IMR-90 (cell line): ENCODE measurements around the gene CDKN1C. TPM values are rescaled to one million over a fixed set of nuclear protein-coding genes. Genes with fewer than 3 reads are reported as not detected.

Experiments
- ATAC-seq: fragments of 200-7000 bp; cut with Tn5 transposase; 2 replicates; pipeline ENCODE4 v1.9.1; 2020; ENCODE audit warnings: low read depth, mild to moderate bottlenecking, moderate library complexity
- BruUV-seq: library from RNA; stranded (reverse); fragments of 400-500 nt; replicated peaks from 2 replicates; lab custom pipeline; 2021; lab: Mats Ljungman, UMichigan
- CTCF ChIA-PET: fragments of 300-600 bp; formaldehyde crosslinking; extraction: SDS; loops from one replicate; lab custom pipeline; 2021; ENCODE audit warnings: antibody characterized with exemption; lab: Yijun Ruan, JAX
- POLR2A ChIA-PET: fragments of 300-600 bp; sonication (Branson Sonifier 250); formaldehyde crosslinking; loops from one replicate; lab custom pipeline; 2022; ENCODE audit warnings: antibody characterized with exemption; ENCODE audit not compliant: unreplicated experiment; lab: Charles Lee
- DNase-seq: peaks from one replicate; pipeline ENCODE4 v3.0.0; 2013
- H2AFZ ChIP-seq: replicated peaks from 2 replicates; pipeline ENCODE3; 2013; ENCODE audit warnings: low read length, mild to moderate bottlenecking; ENCODE audit not compliant: poor library complexity
- H2AK5ac ChIP-seq: 2 replicates; pipeline ENCODE4 v1.6.1; 2013; ENCODE audit warnings: low read depth, low read length, inconsistent platforms
- H2AK9ac ChIP-seq: replicated peaks from 2 replicates; pipeline ENCODE3; 2013; ENCODE audit warnings: mild to moderate bottlenecking, low read depth, low read length, moderate library complexity; ENCODE audit not compliant: poor library complexity
- H2BK120ac ChIP-seq: 2 replicates; pipeline ENCODE4 v1.6.1; 2013; ENCODE audit warnings: low read depth, low read length, inconsistent platforms
- H2BK15ac ChIP-seq: 3 replicates; pipeline ENCODE4 v1.6.1; 2013; ENCODE audit warnings: low read depth, low read length, inconsistent platforms
- H2BK20ac ChIP-seq: 2 replicates; pipeline ENCODE4 v1.6.1; 2013; ENCODE audit warnings: low read depth, mild to moderate bottlenecking, inconsistent platforms, low read length, moderate library complexity
- H2BK5ac ChIP-seq: 2 replicates; pipeline ENCODE4 v1.6.1; 2013; ENCODE audit warnings: mild to moderate bottlenecking, low read depth, low read length, inconsistent platforms; ENCODE audit not compliant: poor library complexity, severe bottlenecking
- H3K14ac ChIP-seq: replicated peaks from 2 replicates; pipeline ENCODE4 v1.6.1; 2013; ENCODE audit warnings: low read depth, low read length, inconsistent platforms
- H3K18ac ChIP-seq: 2 replicates; pipeline ENCODE4 v1.6.1; 2013; ENCODE audit warnings: low read depth, low read length, control low read depth
- H3K23ac ChIP-seq: 2 replicates; pipeline ENCODE4 v1.6.1; 2013; ENCODE audit warnings: low read depth, low read length, inconsistent platforms
- H3K27ac ChIP-seq: 2 replicates; pipeline ENCODE4 v1.5.1; 2013; ENCODE audit warnings: mild to moderate bottlenecking, control low read depth, low read length; ENCODE audit not compliant: insufficient read depth
- H3K27me3 ChIP-seq: 2 replicates; pipeline ENCODE4 v1.6.1; 2013; ENCODE audit warnings: low read length; ENCODE audit not compliant: control insufficient read depth, insufficient read depth
- H3K36me3 ChIP-seq: 2 replicates; pipeline ENCODE4 v1.6.1; 2013; ENCODE audit warnings: low read length, mixed read lengths; ENCODE audit not compliant: control insufficient read depth, insufficient read depth
- H3K4ac ChIP-seq: 2 replicates; pipeline ENCODE4 v1.6.1; 2013; ENCODE audit warnings: low read depth, low read length, inconsistent platforms
- H3K4me1 ChIP-seq: 2 replicates; pipeline ENCODE4 v1.6.1; 2013; ENCODE audit warnings: low read length, mixed read lengths; ENCODE audit not compliant: control insufficient read depth, insufficient read depth
- H3K4me2 ChIP-seq: 2 replicates; pipeline ENCODE4 v1.6.1; 2013; ENCODE audit warnings: low read depth, mild to moderate bottlenecking, control low read depth, low read length, moderate library complexity
- H3K4me3 ChIP-seq: 2 replicates; pipeline ENCODE4 v1.5.1; 2013; ENCODE audit warnings: low read depth, mild to moderate bottlenecking, control low read depth, low read length, moderate library complexity; ENCODE audit not compliant: insufficient read depth
- H3K56ac ChIP-seq: 2 replicates; pipeline ENCODE4 v1.6.1; 2013; ENCODE audit warnings: low read length, inconsistent platforms; ENCODE audit not compliant: insufficient read depth; ENCODE audit errors: extremely low read depth
- H3K79me1 ChIP-seq, 2 experiments: 2 replicates each; pipeline ENCODE4 v1.6.1; 2013; ENCODE audit warnings: low read length in 2 of 2, inconsistent platforms in 1 of 2, low read depth in 1 of 2
- H3K9ac ChIP-seq: 2 replicates; pipeline ENCODE4 v1.6.1; 2013; ENCODE audit warnings: low read depth, low read length, control low read depth
- H3K9me1 ChIP-seq: 2 replicates; pipeline ENCODE4 v1.6.1; 2013; ENCODE audit warnings: low read length, inconsistent platforms; ENCODE audit not compliant: insufficient read depth
- H3K9me3 ChIP-seq: 2 replicates; pipeline ENCODE4 v1.6.1; 2013; ENCODE audit warnings: low read length; ENCODE audit not compliant: control insufficient read depth, insufficient read depth
- H4K20me1 ChIP-seq: 2 replicates; pipeline ENCODE4 v1.6.1; 2013; ENCODE audit warnings: low read length, inconsistent platforms; ENCODE audit not compliant: insufficient read depth
- H4K5ac ChIP-seq: 2 replicates; pipeline ENCODE4 v1.6.1; 2013; ENCODE audit warnings: mild to moderate bottlenecking, low read depth, low read length, control low read depth
- H4K8ac ChIP-seq, 2 experiments: 2 replicates each; pipeline ENCODE4 v1.6.1; 2013; ENCODE audit warnings: low read depth in 2 of 2, low read length in 2 of 2, control low read depth in 1 of 2, inconsistent platforms in 1 of 2
- H4K91ac ChIP-seq: 2 replicates; pipeline ENCODE4 v1.6.1; 2013; ENCODE audit warnings: low read depth, low read length, inconsistent platforms; ENCODE audit not compliant: insufficient read depth
- BHLHE40 ChIP-seq: fragments of 150-350 bp; IDR thresholded peaks from 2 replicates; pipeline ENCODE4 v1.6.1; 2016; ENCODE audit warnings: mild to moderate bottlenecking, low read depth, low read length
- CHD1 ChIP-seq: IDR thresholded peaks from 2 replicates; pipeline ENCODE4 v1.6.1; 2012; ENCODE audit warnings: low read depth, low read length, improper control_type of control experiment
- ELK1 ChIP-seq: fragments of 150-350 bp; IDR thresholded peaks from 2 replicates; pipeline ENCODE4 v1.6.1; 2016; ENCODE audit warnings: low read depth, mild to moderate bottlenecking, low read length, moderate library complexity, borderline replicate concordance
- FOS ChIP-seq: fragments of 150-350 bp; IDR thresholded peaks from 2 replicates; pipeline ENCODE4 v1.6.1; 2016; ENCODE audit warnings: low read depth, low read length
- MAFK ChIP-seq: IDR thresholded peaks from 2 replicates; pipeline ENCODE4 v1.6.1; 2012; ENCODE audit warnings: low read depth, low read length, improper control_type of control experiment
- MAZ ChIP-seq: IDR thresholded peaks from 2 replicates; pipeline ENCODE4 v1.6.1; 2012; ENCODE audit warnings: low read depth, mild to moderate bottlenecking, low read length, improper control_type of control experiment, moderate library complexity, borderline replicate concordance
- MXI1 ChIP-seq: IDR thresholded peaks from 2 replicates; pipeline ENCODE4 v1.6.1; 2012; ENCODE audit warnings: low read depth, mild to moderate bottlenecking, low read length, moderate library complexity, borderline replicate concordance
- POLR2A ChIP-seq: IDR thresholded peaks from 2 replicates; pipeline ENCODE4 v1.6.1; 2012; ENCODE audit warnings: mild to moderate bottlenecking, low read depth, low read length
- RAD21 ChIP-seq: IDR thresholded peaks from 2 replicates; pipeline ENCODE4 v1.6.1; 2012; ENCODE audit warnings: low read length, improper control_type of control experiment
- RCOR1 ChIP-seq: IDR thresholded peaks from 2 replicates; pipeline ENCODE4 v1.6.1; 2012; ENCODE audit warnings: mild to moderate bottlenecking, low read length, improper control_type of control experiment; ENCODE audit not compliant: insufficient replicate concordance
- RFX5 ChIP-seq: IDR thresholded peaks from 2 replicates; pipeline ENCODE4 v1.8.0; 2012; ENCODE audit warnings: low read depth, mild to moderate bottlenecking, low read length, moderate library complexity
- SMC3 ChIP-seq: fragments of 150-350 bp; IDR thresholded peaks from 2 replicates; pipeline ENCODE4 v1.6.1; 2016; ENCODE audit warnings: low read depth, mild to moderate bottlenecking, antibody characterized with exemption, low read length, moderate library complexity
- WGBS, 2 experiments: methylation state at CpG; one replicate each; pipeline versions ENCODE4 v1.1.5 to v1.1.7; 2013; ENCODE audit warnings: missing lambda C conversion rate in 2 of 2; ENCODE audit not compliant: insufficient read length in 1 of 2; ENCODE audit errors: extremely low coverage in 2 of 2; 5-methylcytosine and 5-hydroxymethylcytosine counted together
- dilution Hi-C: fragments of 300-500 bp; cut with HindIII; formaldehyde crosslinking; loops from one replicate; pipeline ENCODE4 v1.14.3; 2018; ENCODE audit warnings: low sequenced_read_pairs; ENCODE audit not compliant: unreplicated experiment
- in situ Hi-C: fragments of 300-500 bp; cut with MboI; formaldehyde crosslinking; loops from 3 replicates; pipeline ENCODE4 v1.14.3; 2019; ENCODE audit warnings: low sequenced_read_pairs, inconsistent platforms, mixed read lengths
- intact Hi-C: fragments of 100-400 bp; cut with micrococcal nuclease; formaldehyde crosslinking; loops from 2 replicates; pipeline ENCODE4 v1.10.0; 2022
- polyA plus RNA-seq, 3 experiments: library from polyadenylated mRNA; depleted of rRNA; stranded (reverse); fragments of >200 nt; gene quantifications; 2 replicates each; pipeline ENCODE4 v1.2.3, GENCODE V29; 2012; ENCODE audit warnings: low replicate concordance in 1 of 3
- total RNA-seq: library from RNA; depleted of rRNA; stranded (reverse); fragments of >200 nt; gene quantifications from 2 replicates; pipeline ENCODE4 v1.2.3, GENCODE V29; 2012
- TF ChIP-seq, protein P1 (sequence below): conservative IDR thresholded peaks from 2 replicates; pipeline ENCODE4 v1.5.1; 2012; ENCODE audit warnings: mild to moderate bottlenecking, low read depth, low read length, improper control_type of control experiment

Gene CDKN1C
- total and polyA plus RNA-seq, 2 of the 4 experiments (the other 2 are of a cell fraction): 1.6 to 3.0 TPM

- BruUV-seq: no TSS peak
- no peaks in the 10 kb centered on the region for H4K20me1 ChIP-seq
- no peak overlapping the region for H2AK5ac ChIP-seq
- no peak overlapping the region for H3K4me2 ChIP-seq
- H3K9me3 ChIP-seq: no peaks in the 10 kb centered on the region
- H2BK20ac ChIP-seq: no peak overlapping the region
- no peak overlapping the region for H3K18ac ChIP-seq
- no peak overlapping the region for H2BK15ac ChIP-seq
- H3K36me3 ChIP-seq: no peaks in the 10 kb centered on the region
- H3K23ac ChIP-seq: no peak overlapping the region
- no peak overlapping the region for H2BK120ac ChIP-seq
- peaks cover 0 to 7% of the 10 kb centered on the region in 2 experiments; a peak in 1 of 4 replicates for H3K79me1 ChIP-seq
- peaks cover 14% of the 10 kb centered on the region for H3K9me1 ChIP-seq
- ChIA-PET CTCF (no interaction called here), POLR2A (no interaction called here)
- H4K8ac ChIP-seq: no peak overlapping the region
- no peaks in the 10 kb centered on the region for H3K27me3 ChIP-seq
- H3K14ac ChIP-seq: no peak overlapping the region
- in situ Hi-C loops (loop anchor here (10.0 to 25.0 kb wide), 2 partner anchors 469 to 707 kb away; no protein-coding TSS in a partner anchor), dilution Hi-C loops (no loop called here), intact Hi-C loops (loop anchor here (5.0 to 10.0 kb wide), 2 partner anchors 98 to 699 kb away; partner anchors contain the start of gene NAP1L4)
- no peak overlapping the region for H3K9ac ChIP-seq
- ATAC-seq (no peak), DNase-seq (no peak)
- H3K27ac ChIP-seq: no peak overlapping the region
- no peak overlapping the region for H2BK5ac ChIP-seq
- no peak overlapping the region for H3K56ac ChIP-seq
- peaks cover 34% of the 10 kb centered on the region for H3K4me1 ChIP-seq
- TF ChIP-seq MAZ (no peak), CHD1 (no peak), BHLHE40 (no peak), SMC3 (no peak), ELK1 (no peak), MAFK (no peak), MXI1 (no peak), RCOR1 (no peak), RAD21 (no peak), RFX5 (no peak), FOS (no peak), POLR2A (no peak)
- TF ChIP-seq, protein P1, sequence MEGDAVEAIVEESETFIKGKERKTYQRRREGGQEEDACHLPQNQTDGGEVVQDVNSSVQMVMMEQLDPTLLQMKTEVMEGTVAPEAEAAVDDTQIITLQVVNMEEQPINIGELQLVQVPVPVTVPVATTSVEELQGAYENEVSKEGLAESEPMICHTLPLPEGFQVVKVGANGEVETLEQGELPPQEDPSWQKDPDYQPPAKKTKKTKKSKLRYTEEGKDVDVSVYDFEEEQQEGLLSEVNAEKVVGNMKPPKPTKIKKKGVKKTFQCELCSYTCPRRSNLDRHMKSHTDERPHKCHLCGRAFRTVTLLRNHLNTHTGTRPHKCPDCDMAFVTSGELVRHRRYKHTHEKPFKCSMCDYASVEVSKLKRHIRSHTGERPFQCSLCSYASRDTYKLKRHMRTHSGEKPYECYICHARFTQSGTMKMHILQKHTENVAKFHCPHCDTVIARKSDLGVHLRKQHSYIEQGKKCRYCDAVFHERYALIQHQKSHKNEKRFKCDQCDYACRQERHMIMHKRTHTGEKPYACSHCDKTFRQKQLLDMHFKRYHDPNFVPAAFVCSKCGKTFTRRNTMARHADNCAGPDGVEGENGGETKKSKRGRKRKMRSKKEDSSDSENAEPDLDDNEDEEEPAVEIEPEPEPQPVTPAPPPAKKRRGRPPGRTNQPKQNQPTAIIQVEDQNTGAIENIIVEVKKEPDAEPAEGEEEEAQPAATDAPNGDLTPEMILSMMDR: no peak
- H3K4me3 ChIP-seq: no peak overlapping the region
- H2AFZ ChIP-seq: no peak overlapping the region
- no peak overlapping the region for H2AK9ac ChIP-seq
- no peak overlapping the region for H3K4ac ChIP-seq
- no peak overlapping the region for H4K5ac ChIP-seq
- 100% methylated on average over 2 of the region's 4 CpGs; no CpG with 5 or more reads in 1 of the 2 experiments for WGBS, 2 experiments
- no peak overlapping the region for H4K91ac ChIP-seq
These were observed 8.4 kb upstream of the CDKN1C start for GRCh38 chr11:2893935-2894334.
